HG03457 (cell line): ENCODE results near the gene ZBED4.

ENCODE experiments used
- ATAC-seq: cut with Tn5 transposase; IDR thresholded peaks from one replicate; pipeline ENCODE4 v1.9.1; 2021; ENCODE audit warnings: moderate number of reproducible peaks; ENCODE audit not compliant: unreplicated experiment

Gene ZBED4

GRCh38 chr22:49825944-49826602 lies 27.6 kb upstream of the ZBED4 start:
- ATAC-seq = no peak

GRCh38 chr22:49826603-49827270 lies 26.9 kb upstream of the ZBED4 start:
- ATAC-seq = no peak

GRCh38 chr22:49827271-49827852 lies 26.3 kb upstream of the ZBED4 start:
- ATAC-seq = no peak

GRCh38 chr22:49827853-49828598 lies 25.6 kb upstream of the ZBED4 start, which contains the start of gene BRD1:
TSS of gene BRD1 (minus strand) at chr22:49827873. CDS start at chr22:49824317, 3,556 bp downstream.
- ATAC-seq = no peak

GRCh38 chr22:49828599-49828965 lies 25.1 kb upstream of the ZBED4 start:
- ATAC-seq = no peak

- ATAC-seq = no peak
These were observed 24.4 kb upstream of the ZBED4 start for GRCh38 chr22:49829044-49829853.

- ATAC-seq = no peak
These were observed 20.2 kb upstream of the ZBED4 start for GRCh38 chr22:49833340-49834007.

- ATAC-seq = no peak
These were observed 14.6 kb upstream of the ZBED4 start for GRCh38 chr22:49838771-49839717.

- no peak for ATAC-seq
These were observed 8.4 kb upstream of the ZBED4 start for GRCh38 chr22:49845241-49845640.

- ATAC-seq = no peak
These were observed 7.8 kb upstream of the ZBED4 start for GRCh38 chr22:49845666-49846459.

GRCh38 chr22:49847751-49848689 lies 5.6 kb upstream of the ZBED4 start:
- no peak for ATAC-seq

- ATAC-seq = no peak
These were observed 4.9 kb upstream of the ZBED4 start for GRCh38 chr22:49848690-49849160.

- ATAC-seq = no peak
These were observed 4.3 kb upstream of the ZBED4 start for GRCh38 chr22:49849161-49850020.

GRCh38 chr22:49850021-49850911 lies 3.4 kb upstream of the ZBED4 start:
- no peak for ATAC-seq
